Muscle of back (tissue), 11 donors: ENCODE results near the gene FHOD3. TPM values are rescaled to one million over a fixed set of nuclear protein-coding genes. Genes with fewer than 3 reads are reported as not detected.

Experiments
- DNase-seq, 3 donors: peaks; one replicate each; pipeline versions ENCODE4 v3.0.0 to v3.0.0-alpha.2; 2013
- polyA plus RNA-seq, 10 donors: library from polyadenylated mRNA; unstranded; fragments of 120-200 nt; gene quantifications; one replicate each; pipeline ENCODE4 v1.2.1, GENCODE V29; 2013; ENCODE audit not compliant: insufficient read length in 10 of 10

FHOD3 gene
- polyA plus RNA-seq, 10 donors: 18.0 to 41.0 (median 31.1) TPM

DNA sequence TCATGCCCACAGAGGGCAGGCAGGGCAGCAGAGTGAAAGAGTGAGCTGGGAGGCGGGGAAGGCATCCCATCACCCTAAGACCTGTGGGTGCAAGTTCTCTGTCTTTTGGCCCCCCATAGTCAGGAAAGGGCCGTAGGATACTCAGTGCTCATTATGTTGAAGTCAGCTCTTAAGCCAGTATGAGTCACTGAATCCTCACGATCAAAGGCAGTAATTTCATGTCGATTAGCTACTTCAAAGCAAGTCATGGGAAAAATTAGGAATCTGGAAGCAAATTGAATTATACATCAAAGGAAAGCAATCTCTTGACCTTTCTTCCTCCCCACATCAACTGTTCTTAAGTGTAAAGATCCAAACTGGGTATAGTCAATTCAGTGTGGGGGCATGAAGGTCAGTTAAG is 178.9 kb downstream of the FHOD3 start:
- no peak for DNase-seq

DNA sequence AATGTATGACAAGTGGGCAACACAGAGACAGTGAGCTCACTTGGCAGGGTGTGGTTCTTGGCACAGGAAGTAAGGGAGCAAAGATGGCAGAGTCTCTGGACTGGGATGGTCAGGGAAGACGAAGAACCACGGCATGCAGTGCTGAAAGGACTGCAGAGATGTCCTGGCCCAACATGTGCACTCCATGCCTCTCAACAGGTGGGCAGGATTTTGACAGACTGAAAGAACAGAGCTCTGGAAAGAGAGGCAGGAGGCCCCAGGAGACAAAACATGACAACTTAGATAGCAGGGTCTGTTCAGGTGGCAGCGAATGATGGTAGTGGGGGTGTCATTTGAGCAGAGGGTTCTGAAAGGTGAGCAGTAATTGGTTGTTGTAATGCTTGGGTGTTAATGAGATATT is 180.3 kb downstream of the FHOD3 start:
- DNase-seq: no peak

DNA sequence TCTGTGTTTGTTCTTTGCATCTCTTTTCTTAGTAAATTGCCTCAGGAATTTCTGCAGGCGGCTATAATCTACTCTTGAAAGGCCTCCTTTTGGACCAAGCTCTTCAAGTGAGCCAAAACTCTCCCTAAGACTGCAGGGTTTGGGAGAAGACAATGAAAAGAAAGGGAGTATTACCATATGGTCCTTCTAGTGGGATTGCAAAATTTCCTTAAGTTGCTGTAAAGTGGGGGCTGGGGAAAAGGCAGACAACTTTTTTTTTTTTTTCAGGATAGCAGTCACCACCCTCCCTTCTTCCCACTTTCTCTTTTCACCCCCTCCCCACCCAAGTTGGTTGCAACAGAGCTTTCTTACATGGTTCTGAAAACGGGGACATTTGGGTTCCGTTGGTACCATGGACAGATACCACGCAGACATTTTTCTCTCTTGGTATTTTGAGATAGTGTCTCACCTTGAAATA is 183.7 kb downstream of the FHOD3 start:
- DNase-seq: no peak

DNA sequence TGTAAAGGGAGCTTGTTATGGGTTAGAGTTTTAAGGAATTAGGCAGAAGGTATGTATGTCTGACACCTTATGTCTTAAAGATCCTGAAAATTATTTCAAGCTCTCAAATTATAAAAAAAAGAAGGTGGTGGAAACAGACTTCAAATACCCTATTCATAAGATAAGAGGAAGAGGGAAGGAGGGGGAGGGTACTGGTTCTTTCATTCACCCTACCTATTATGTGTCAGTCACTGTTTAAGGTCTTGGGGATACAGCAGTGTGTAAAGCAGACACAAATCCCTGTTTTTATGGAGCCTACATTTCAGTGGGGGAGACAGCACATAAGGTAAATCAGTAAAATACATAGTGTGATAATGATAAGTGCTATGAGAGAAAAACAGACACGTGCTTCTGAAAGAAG is 184.4 kb downstream of the FHOD3 start:
- no peak for DNase-seq

DNA sequence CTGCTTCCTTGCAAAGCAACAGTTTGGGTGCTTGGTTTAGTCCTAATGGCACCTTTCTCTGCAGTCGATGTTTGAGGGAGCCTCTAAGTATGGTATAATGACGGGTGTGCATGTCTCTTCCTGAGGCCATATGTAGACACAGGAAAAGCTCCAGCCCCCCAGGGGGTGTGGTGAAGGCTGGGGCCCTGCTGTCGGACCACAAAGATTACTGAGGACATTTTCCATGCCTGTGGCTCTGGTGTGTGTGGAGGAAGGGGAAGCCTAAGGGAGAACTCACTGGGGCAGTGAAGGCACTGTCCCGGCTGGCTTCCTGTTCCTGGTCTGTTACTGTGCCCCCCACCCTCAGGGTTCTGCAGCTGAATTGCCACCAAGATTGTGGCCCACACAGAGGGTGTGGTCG is 187.1 kb downstream of the FHOD3 start:
- DNase-seq: no peak

DNA sequence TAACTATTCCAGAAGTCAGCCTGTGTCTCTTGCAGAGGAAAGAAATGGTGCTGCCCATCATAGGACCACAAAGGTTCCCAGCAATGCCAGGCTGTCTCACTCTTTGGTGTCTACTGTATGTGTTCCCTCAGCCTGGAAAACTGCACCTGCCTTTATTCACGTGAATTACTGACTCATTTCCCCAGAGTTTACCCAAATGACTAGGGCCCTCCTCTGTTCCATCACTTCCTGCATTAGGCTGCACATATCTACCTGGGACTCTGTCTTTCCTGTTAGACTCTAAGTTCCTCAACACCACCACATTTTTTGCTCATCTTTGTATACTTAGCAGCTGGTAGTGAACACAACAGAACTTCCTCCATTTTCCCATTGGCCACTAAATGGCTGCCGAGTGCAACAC is 188.3 kb downstream of the FHOD3 start:
- DNase-seq: no peak

DNA sequence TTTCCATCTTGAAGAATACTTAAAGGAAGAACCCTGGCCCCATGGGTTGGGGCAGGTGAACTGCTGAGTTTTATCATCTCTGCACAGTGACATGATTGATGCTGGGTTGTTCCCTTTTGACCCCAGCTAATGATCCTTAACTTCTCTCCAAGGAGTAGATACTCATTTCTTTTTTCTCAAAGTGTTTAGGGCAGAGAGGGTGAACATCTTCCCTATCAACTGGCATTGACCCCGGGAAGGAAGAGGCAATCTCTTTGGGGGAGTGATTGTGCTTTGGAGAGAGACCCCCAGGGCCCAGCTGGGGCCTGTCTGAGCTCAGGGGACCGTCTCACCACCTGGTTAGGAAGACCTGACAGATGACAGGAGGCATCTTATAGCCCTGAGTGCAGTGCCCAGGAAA is 190.6 kb downstream of the FHOD3 start:
- no peak for DNase-seq

DNA sequence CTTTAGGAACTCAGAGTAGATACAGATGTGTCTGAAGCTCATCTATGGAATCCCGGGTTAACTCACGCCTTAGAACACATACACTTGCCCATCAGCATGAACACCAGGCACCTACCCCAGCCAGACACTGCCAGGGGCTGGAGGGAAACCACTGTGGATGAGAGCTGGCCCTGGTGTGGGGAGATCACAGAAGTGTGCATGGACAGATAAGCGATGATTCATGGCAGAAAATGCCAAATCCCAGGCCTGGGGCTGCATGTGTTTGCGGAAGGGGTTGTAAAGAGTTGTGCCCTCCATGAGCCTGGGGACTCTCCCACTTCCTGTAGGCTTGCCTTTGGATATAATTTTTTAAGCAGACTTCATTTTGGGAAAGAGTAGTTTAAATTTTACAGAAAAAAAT is 193.4 kb downstream of the FHOD3 start:
- DNase-seq: no peak

DNA sequence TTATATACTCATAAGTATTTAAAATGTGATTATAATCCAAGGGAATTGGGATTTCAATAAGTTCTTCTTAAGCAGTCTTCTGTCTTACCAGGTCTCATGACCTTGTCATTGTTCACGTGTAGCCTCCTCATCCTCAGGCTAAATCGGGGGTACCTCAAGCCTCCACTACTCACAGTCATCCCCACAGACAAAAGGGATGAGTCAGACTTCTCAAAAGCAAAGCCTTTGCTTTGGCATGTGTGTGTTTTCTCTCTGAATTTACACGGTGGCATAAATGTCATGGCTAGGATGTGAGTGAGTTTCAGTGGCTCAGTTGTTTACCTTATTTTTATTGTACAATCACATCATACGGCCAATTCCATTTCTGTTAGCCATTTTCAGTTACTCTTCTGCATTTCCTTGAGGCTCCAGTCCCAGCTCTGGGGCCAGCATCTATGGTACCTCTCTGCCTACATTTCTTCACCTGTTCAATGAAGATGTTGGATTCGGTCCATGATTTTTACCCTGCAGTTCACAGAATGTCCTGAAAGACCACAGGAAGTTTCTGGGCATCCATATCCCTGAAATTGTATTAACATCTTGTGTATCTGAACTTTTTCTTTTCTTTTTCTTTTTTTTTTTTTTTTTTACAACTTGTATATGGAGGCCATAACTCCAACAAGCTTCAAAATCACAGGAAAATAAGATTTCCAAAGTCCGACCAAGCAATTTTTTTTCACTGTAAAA is 195.3 kb downstream of the FHOD3 start:
- no peak for DNase-seq

DNA sequence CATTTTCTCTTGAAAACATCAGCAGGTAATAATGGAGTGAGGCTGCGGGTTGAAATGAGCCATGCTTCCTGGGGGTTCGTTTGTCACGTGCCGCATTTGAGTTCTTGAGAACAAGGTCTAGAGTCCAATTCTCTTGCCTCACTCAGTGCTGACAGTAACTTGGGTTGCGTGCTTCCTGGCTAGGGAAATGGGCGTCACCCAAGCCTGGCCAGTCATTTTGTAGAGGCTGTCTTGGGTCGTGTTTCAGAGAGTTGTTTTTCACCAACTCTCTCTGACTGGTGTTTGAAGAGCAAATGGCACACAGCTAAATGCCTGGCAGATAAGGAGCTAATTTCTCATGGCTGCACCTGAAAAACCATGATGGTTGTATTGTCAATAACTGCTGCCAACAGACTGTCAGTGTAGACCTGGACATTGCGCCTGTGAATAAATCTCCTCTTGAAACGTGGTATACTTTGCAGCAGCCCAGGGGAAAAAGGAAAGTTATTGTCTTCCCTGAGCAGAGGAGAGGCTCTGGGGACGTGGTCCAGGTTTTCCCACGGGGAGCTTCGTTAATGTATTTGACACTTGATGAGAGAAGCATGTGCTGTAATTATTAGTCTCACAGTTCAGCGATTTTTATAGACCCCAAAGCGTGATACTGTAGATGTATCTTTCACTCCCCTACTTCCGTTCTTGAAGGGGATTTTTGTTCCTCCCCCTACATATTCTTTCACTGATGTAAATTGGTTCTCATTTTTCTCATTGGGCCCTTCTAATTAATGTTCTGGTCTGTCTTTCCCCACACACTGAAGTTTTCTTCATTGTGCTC is 196.0 kb downstream of the FHOD3 start:
- DNase-seq: no peak

DNA sequence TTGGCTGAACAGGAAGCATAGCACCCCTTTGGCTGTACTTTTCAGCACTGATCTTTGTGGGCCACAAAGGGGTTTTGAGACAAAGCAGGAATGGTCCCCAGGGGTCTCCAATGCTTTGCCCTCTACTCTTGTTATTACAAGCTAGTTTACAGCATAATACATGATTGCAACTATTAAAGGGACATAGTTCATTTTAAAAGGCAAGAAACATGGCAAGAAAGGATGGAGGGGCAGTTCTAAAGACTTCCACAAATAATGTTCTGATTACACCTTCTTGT is 196.6 kb downstream of the FHOD3 start:
- DNase-seq: no peak

DNA sequence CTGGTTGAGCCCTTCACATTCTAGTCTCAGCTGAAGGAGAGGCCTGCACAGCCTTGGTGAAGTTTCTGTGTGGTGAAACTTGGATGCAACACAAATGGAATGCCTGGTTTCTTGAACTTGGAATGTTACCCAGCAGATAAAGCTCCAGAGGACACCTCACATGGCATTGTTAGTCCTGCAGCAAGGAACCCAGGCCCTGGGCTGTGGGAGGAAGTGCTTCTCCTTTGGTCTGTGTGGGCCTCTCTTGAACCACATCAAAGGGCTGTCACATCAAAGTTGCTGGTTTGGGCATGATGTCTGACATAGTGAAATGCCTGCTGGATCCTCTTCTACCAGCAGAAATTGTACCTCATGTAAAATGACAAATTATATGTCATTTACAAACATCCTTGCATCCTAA is 198.5 kb downstream of the FHOD3 start:
- no peak for DNase-seq

DNA sequence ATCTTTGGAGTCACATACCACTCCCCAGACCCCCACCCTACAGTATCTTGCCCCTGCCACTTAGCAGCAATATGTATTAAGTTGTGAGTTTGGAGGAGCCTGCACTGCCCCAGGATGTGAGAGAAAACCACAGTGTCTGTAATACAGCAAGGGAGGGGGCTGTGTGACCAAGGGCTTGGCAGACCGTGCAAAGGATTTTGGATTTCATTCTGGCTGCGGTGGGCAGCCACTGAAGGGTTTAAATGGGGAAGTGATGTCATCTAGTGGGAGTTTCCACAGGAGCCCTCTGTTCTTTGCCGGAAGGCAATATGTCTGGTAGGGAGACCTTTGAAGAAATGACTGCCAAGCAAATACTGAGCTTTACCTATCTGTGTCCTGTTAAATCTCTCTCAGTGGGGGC is 202.4 kb downstream of the FHOD3 start:
- no peak for DNase-seq

DNA sequence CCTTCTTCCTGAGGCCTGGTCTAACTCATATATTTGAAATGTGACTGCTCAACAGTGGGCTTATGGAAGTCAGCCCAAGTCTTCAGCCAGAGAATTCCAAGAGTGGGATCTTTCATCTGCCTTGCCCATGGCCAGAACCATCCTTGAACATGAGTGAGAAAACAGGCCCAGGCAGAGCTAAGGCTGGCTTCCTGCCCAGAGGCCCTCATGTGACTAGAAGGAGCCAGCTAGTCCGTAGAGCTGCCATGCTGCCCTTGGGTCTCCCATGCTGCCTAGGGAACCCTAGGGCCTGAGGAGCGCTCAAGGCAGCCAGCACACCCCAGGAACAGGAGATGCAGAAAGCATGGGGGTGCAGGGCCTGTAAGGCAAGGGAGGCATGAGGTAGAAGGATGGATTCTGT is 203.6 kb downstream of the FHOD3 start:
- no peak for DNase-seq

DNA sequence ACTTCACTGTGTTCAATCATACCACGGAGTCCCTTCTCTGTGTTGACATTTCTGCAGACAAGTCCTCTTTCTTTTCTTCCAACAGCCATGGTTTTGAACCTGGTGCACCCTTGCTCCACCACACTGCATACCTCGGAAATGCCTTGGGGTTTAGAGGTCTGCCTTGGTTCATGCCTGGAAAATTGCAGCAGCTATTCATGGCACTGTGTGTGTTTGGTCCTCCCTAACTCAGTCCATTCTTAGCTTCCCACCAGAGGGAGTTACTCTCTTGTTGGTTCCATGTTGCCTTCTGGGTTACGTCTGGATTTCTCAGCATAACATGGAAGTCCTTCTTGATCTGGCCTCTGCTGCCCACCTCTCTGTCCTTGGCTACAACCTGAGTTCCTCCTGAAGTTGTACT is 206.0 kb downstream of the FHOD3 start:
- DNase-seq: no peak

DNA sequence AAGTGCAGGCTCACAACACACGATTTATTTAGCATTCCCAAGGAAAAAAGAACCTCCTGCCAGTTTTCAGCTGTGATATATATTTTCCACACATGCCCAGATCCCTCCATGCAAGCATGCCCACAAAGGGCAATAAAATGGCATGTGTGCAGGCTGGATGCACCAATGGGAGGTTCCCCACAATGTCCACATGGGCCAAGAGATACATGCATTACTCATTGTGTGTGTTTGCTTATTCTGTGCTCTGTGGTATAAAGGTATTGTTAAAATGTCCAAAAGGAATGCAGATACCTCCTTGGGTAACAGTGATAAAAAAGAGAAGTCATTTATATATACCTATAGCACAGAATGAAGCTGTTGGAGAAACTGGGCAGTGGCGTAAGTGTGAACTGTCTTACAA is 207.4 kb downstream of the FHOD3 start:
- no peak for DNase-seq

DNA sequence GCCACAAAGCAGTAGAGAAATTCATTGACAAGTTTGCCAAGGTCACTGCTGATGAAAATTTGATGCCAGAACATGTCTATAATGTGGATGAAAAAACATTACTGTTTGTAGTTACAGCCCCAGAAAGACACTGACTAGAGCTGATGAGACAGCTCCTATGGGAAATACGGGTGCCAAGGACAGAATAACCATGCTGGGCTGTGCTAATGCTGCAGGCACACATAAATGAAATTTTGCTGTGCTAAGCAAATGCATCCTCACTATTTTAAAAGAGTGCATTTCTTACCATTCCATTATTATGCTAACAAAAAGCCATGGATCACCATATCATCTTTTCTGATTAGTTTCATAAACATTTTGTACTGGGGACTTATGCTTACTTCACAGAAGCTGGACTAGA is 208.2 kb downstream of the FHOD3 start:
- no peak for DNase-seq

DNA sequence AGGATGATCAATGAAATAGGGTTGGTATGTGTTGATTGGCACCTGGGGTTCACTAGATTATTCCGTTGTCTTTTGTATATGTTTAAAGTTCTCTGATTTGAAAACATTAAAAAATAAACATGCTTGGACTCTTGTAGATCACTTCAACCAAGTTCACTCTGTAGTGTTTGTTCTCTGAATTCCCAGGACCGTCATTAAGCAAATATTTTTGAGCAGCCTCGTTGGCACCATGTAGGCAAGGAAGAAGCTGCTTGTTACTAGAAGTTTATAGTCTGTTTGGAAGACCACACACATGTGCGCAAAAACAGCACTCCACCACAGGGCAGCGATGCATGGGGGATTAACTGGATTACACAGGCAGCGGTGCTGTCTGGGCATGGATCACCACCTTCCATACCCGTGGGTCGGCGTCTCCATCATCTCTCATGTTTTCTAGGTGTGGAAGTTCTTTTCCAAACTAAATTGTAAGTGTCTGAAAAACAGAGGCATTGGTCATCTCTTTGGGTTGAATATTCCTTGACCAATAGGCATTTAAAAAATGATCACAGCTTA is 212.2 kb downstream of the FHOD3 start:
- no peak for DNase-seq

DNA sequence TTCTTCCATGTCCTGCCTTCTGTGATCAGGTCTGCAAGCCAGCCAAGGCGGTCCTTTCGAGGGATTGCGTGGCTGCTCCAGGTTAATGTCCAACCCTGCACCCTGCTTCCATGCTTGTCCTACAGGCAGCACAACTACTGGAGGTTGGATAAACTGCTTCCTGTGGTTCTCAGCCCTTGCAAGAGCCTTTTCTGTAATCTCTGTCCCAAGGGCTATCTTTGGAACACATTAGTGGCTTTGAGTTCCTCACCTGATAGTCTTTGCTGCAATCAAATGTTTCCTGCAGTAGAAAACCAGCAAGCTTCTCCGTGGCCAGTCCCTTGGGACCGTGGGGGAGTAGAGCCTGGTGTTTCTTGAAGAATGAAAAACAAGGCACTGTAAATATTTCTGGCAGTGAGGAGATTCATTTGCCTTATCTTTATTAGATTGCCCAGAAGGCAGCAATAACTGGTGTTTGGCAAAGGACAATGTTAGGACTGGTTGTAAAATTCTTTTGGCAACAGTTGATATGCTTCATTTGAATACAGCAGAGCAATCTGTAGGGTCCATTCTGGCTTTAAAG is 214.4 kb downstream of the FHOD3 start:
- DNase-seq: no peak

DNA sequence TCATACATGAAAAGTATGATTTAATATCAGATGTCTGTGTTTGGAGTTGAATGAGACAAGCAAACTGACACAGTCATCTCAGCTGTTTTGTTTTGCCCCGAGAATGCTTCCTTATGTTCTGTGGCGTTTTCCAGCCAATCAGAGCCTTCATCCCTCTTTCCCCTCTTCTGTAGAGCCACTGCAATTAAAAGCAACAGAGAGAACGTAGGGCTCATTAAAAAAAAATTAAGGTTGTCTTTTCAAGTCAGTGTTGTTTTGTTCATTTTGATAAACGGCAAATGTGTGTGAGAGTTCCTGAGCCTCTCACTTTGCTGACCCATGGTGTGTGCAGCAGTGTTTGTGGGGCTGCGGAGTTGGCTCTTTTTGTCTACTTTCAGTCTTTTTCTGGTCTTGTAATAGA is 216.0 kb downstream of the FHOD3 start:
- DNase-seq: no peak

DNA sequence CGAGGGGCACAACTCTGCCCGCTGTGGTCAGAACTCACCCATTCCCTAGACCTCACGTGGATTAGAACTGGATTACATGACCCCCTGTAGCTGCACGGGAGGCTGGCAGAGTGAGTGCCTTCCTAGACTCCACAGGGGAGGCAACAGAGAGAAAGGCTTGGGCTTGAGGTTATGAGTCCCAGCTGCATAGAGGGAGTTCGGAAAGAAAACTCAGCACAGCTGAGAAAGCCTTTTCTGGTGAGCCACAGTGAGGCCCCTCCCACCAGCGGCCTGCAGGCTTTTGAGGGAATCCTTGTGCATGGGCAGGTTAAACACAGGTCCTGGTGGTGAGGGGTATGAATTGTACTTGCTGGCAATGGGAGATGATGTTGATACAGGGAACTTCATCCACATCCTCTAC is 217.3 kb downstream of the FHOD3 start:
- DNase-seq: no peak

DNA sequence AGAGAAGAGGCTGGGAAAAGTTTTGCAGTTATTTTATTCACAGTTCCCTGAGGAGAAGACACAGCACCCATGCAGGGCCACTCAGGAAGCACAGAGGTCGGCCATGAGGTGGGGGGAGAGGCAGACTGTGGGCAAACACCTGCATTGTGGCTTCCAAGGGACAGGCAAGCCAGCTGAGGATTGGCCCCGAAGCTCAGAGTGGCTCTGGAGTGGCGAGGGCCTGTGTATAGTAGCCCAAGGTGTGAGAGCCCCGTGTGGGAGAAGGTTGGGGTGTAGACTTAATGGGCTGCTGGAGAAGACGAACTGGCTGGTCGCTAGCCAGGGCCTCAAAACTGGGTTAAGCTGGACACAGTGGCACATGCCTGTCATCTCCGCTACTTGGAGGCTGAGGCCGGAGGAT is 218.7 kb downstream of the FHOD3 start:
- DNase-seq: no peak

DNA sequence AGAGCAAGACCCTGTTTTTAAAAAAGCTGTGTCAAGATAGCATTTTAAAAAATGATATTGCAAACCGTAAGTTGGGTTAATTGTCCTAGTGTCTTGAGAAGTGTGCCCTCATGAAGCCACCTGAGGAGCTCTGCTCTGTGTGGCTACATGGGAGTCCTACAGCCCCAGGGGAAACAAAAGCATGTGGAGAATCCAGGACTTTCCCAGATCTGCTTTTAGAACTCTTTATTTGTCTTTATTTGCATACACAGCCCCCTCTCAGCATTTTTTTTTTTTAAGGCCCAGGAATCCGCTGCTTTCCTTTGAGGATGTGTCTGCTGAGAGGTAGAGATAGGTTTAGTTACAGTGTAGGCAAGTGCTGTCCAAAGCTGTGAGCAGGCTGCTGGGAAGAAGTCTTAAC is 219.2 kb downstream of the FHOD3 start:
- no peak for DNase-seq
